NB4 (cell line): ENCODE data around the gene CRYBB1.
"Not testable (repeated sequence)": the region's sequence is repeated elsewhere in the genome, so short reads cannot be mapped to it uniquely, and the experiment has no call there.

Source experiments
- DNase-seq: peaks from one replicate; pipeline ENCODE4 v3.0.0; 2010; ENCODE audit warnings: low read depth
- H3K4me3 ChIP-seq: one replicate; pipeline ENCODE4 v1.5.1; 2011; ENCODE audit warnings: mild to moderate bottlenecking, low read depth, low read length, moderate library complexity
- MYC ChIP-seq: IDR thresholded peaks from 2 replicates; pipeline ENCODE4 v1.6.1; 2011; ENCODE audit warnings: low read depth, low read length
- POLR2A ChIP-seq: IDR thresholded peaks from 2 replicates; pipeline ENCODE4 v1.6.1; 2011; ENCODE audit warnings: mild to moderate bottlenecking; ENCODE audit not compliant: insufficient read length; ENCODE audit errors: extremely low read depth
- TF ChIP-seq, protein P1 (sequence below): IDR thresholded peaks from one replicate; pipeline ENCODE4 v1.5.1; 2012; ENCODE audit warnings: low read depth, low read length
- TF ChIP-seq, protein P2 (sequence below): IDR thresholded peaks from 2 replicates; pipeline ENCODE4 v1.6.1; 2011; ENCODE audit warnings: low read depth, low read length

The CRYBB1 gene

DNA sequence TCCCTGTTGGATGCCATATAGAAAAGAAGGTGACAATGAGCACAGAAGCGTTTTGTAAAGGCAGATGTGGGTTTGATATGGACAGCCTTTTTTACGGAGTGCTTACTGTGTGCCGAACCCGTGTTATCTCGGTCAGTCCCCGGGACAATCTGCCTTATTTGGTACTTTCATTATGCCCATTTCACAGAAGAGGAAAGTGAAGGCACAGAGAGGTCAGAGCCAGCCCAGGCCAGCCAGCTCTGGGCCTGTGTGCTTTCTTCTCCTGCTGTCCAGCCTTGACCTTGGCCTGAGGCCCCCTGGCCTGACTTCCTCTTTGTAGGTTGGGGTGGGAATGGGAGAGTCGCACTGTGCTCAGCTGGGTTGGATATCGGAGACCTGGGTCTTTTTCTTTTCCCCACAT is 628 bp upstream of the CRYBB1 start:
- no peak for TF ChIP-seq MYC
- TF ChIP-seq, protein P1, sequence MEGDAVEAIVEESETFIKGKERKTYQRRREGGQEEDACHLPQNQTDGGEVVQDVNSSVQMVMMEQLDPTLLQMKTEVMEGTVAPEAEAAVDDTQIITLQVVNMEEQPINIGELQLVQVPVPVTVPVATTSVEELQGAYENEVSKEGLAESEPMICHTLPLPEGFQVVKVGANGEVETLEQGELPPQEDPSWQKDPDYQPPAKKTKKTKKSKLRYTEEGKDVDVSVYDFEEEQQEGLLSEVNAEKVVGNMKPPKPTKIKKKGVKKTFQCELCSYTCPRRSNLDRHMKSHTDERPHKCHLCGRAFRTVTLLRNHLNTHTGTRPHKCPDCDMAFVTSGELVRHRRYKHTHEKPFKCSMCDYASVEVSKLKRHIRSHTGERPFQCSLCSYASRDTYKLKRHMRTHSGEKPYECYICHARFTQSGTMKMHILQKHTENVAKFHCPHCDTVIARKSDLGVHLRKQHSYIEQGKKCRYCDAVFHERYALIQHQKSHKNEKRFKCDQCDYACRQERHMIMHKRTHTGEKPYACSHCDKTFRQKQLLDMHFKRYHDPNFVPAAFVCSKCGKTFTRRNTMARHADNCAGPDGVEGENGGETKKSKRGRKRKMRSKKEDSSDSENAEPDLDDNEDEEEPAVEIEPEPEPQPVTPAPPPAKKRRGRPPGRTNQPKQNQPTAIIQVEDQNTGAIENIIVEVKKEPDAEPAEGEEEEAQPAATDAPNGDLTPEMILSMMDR, result no peak
- TF ChIP-seq POLR2A, result no peak
- TF ChIP-seq, protein P2, sequence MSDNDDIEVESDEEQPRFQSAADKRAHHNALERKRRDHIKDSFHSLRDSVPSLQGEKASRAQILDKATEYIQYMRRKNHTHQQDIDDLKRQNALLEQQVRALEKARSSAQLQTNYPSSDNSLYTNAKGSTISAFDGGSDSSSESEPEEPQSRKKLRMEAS, result no peak
- DNase-seq, result no peak
- H3K4me3 ChIP-seq, result no peak overlapping the region

DNA sequence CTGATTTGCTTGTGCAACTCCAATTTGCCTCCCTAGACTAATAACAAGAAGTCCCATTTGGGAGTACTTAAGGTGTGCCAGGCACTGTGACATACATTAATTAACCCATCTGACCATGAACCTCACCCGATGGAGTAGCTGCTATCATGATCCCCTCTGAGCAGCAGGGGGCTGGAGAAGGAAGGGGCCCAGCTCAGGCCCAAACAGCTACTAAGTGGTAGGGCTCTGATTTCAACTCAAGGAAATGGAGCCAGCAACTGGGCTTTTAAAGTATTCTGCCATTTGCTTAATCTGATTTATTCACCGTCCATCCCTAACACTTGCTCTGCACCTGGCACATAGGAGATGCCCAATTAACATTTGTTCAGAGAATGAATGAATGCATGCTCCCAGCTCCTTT is 1.2 kb downstream of the CRYBB1 start:
- TF ChIP-seq, protein P1, result no peak
- no peak for TF ChIP-seq POLR2A
- TF ChIP-seq, protein P2, result no peak
- TF ChIP-seq MYC, result no peak
- H3K4me3 ChIP-seq, result no peak overlapping the region
- DNase-seq, result no peak

- DNase-seq, result no peak
- TF ChIP-seq POLR2A (no peak), MYC (no peak)
- TF ChIP-seq, protein P1, result no peak
- TF ChIP-seq, protein P2, result no peak
- H3K4me3 ChIP-seq, result no peak overlapping the region
Observed at GRCh38 chr22:26615830-26616435, 1.9 kb downstream of the CRYBB1 start.

DNA sequence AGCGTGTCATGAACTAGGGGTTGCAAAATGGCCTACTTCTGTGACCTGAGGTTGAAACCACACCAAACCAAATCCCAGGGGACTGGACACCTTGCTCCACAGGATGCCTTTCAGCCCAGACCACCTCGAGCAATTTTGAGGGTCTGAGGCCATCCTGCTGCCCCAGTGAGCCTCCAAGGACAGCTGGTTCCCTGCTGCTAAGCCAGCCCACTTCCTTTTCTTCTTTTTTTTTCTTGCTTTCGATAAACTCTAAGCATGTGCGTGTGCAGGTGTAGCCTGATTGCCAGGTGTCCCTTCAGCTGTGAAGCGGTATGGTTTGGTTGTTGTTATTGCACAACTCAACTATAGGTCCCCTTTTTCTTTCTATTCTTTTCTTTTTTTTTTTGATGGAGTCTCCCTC is 2.7 kb downstream of the CRYBB1 start:
- no peak for DNase-seq
- no peak overlapping the region for H3K4me3 ChIP-seq
- TF ChIP-seq POLR2A, result no peak
- TF ChIP-seq MYC, result no peak
- TF ChIP-seq, protein P1, result no peak
- TF ChIP-seq, protein P2, result no peak

DNA sequence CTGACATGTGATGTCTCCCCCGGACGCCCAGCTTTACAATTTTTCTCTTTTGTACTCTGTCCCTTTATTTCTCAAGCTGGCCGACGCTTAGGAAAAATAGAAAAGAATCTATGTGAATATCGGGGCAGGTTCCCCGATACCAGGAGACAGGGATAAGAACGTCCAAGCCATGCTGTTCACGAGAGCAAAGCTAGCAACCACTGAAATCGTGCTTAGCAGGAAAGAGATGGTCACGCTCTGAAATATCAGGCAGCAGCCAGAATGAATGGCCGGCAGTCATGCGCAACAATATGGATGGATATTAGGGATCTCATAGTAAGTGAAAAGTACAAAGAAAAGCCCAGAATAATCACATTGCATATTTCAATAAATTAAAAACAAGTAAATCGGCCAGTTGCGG is 3.5 kb downstream of the CRYBB1 start:
- TF ChIP-seq, protein P2, result no peak
- no peak overlapping the region for H3K4me3 ChIP-seq
- no peak for DNase-seq

DNA sequence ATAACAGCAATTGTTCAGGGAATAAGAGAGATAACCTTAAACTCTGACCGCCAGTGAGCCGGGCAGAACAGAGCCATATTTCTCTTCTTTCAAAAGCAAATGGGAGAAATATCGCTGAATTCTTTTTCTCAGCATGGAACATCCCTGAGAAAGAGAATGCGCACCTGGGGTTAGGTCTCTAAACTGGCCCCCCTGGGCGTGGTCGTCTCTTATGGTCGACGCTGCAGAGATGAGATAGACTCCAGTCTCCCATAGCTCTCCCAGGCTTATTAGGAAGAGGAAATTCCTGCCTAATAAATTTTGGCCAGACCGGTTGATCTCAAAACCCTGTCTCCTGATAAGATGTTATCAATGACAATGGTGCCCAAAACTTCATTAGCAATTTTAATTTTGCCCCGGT is 4.1 kb downstream of the CRYBB1 start:
- H3K4me3 ChIP-seq, DNase-seq: not testable (repeated sequence)

DNA sequence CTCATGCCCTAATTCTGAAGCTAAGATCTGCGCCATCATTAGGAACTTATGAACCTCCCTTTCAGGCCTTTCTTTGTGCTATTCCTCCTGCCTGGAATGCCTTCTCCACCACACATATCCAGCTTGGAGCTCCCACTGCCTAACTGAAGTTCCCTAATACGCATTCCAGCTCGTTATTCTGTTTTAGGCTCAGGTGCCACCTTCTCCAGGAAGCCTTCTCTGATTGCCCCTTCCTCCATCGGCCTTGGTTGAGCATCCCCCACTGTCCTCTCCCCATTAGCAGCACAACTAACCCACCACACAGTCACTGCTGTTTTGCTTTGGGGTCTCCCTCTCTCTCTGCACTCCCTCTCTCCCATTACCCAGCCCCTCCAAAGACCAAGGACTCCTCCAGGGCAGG is 5.2 kb downstream of the CRYBB1 start:
- TF ChIP-seq, protein P2, result no peak
- TF ChIP-seq POLR2A (no peak), MYC (no peak)
- TF ChIP-seq, protein P1, result no peak
- no peak for DNase-seq
- no peak overlapping the region for H3K4me3 ChIP-seq
